Gastrocnemius medialis (tissue), 4 donors: ENCODE results near the gene IFT27. TPM values are rescaled to one million over a fixed set of nuclear protein-coding genes. Genes with fewer than 3 reads are reported as not detected.
"Not testable (repeated sequence)": the region's sequence is repeated elsewhere in the genome, so short reads cannot be mapped to it uniquely, and the experiment has no call there.

Source experiments
- ATAC-seq, 2 donors: fragments of 150-250 bp; one replicate each; pipeline ENCODE4 v1.9.1; 2016
- DNase-seq, 2 donors: peaks; one replicate each; pipeline ENCODE4 v3.0.0-alpha.2; 2019
- H3K27ac ChIP-seq, 4 donors: fragments of 200-600 bp; sonication (generic); 1 replicate in 1 of 4; 2 replicates in 3 of 4; pipeline ENCODE4 v1.5.1; 2016 to 2018; ENCODE audit warnings: mild to moderate bottlenecking in 2 of 4, moderate library complexity in 1 of 4
- H3K27me3 ChIP-seq, 3 donors: fragments of 200-600 bp; sonication (generic) in 2 of 3; 1 replicate in 1 of 3; 2 replicates in 2 of 3; pipeline versions ENCODE4 v1.5.1 to v1.6.0; 2016 to 2019; ENCODE audit warnings: mild to moderate bottlenecking in 1 of 3, moderate library complexity in 1 of 3
- H3K36me3 ChIP-seq, 2 donors: fragments of 200-600 bp; sonication (generic) in 1 of 2; one replicate each; pipeline ENCODE4 v1.5.1; 2017 to 2018
- H3K4me1 ChIP-seq, 2 donors: fragments of 200-600 bp; sonication (generic) in 1 of 2; one replicate each; pipeline ENCODE4 v1.5.1; 2016 to 2017; ENCODE audit warnings: mild to moderate bottlenecking in 2 of 2
- H3K4me3 ChIP-seq, 4 donors: fragments of 200-600 bp; sonication (generic) in 3 of 4; 1 replicate in 1 of 4; 2 replicates in 3 of 4; pipeline ENCODE4 v1.5.1; 2016 to 2019; ENCODE audit warnings: mild to moderate bottlenecking in 2 of 4
- H3K9me3 ChIP-seq, 3 donors: fragments of 200-600 bp; sonication (generic) in 2 of 3; 1 replicate in 1 of 3; 2 replicates in 2 of 3; pipeline ENCODE4 v1.5.1; 2016 to 2019
- POLR2A ChIP-seq, 2 donors: fragments of 450-650 bp; IDR thresholded peaks; one replicate each; pipeline ENCODE4 v1.6.1; 2017; ENCODE audit warnings: antibody characterized with exemption in 2 of 2, mild to moderate bottlenecking in 2 of 2, moderate library complexity in 2 of 2
- in situ Hi-C, 4 donors: fragments of 200-750 bp; cut with MboI; loops; one replicate each; pipeline versions ENCODE4 v1.15.0 to v1.8.0; 2017; ENCODE audit warnings: low sequenced_read_pairs in 4 of 4
- intact Hi-C: fragments of 100-400 bp; cut with DNase I; formaldehyde crosslinking; loops from one replicate; pipeline ENCODE4 v1.15.1; 2023; ENCODE audit warnings: low total_unique reads
- total RNA-seq, 4 donors: library from RNA; depleted of rRNA; stranded (reverse); fragments of >200 nt; gene quantifications; one replicate each; pipeline versions ENCODE4 v1.1.0 to v1.2.3, GENCODE V29; 2016
- TF ChIP-seq, protein P1 (sequence below), 5 experiments: fragments of 450-650 bp in 3 of 5; fragments of 200-600 bp in 2 of 5; sonication (generic) in 2 of 5; IDR thresholded peaks in 4 of 5; conservative IDR thresholded peaks in 1 of 5; 1 replicate in 4 of 5; 2 replicates in 1 of 5; pipeline ENCODE4 v1.5.1; 2016 to 2019; ENCODE audit warnings: antibody characterized with exemption in 5 of 5, mild to moderate bottlenecking in 3 of 5, moderate library complexity in 3 of 5

IFT27 gene
- total RNA-seq, 4 donors from 2014 or later, result 2.4 to 8.3 (median 6.7) TPM

DNA sequence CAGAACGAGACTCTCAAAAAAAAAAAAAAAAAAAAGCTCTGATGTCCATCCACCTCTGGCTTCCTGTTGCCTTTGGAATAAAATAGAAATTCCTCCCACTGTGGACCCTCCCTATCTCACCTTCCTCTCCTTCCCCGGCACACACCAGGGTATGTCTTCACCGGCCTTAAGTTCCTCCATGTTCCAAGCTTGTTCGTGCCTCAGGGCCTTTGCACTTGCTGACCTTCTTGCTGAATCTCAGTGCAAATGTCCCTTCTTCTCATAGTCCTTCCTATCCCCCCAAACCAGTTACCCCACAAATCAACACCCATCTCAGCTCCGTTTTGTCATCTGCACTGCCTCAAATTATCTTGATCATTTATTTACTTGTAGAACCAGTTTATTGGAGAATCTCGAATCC, 20.6 kb downstream of the IFT27 start:
- DNase-seq (no peak), ATAC-seq (no peak)
- H3K4me3 ChIP-seq, result no peak overlapping the region
- no peaks in the 10 kb centered on the region for H3K9me3 ChIP-seq
- no peaks in the 10 kb centered on the region for H3K4me1 ChIP-seq
- no peak for TF ChIP-seq POLR2A (IDR thresholded peaks at IDR 0.05)
- TF ChIP-seq, protein P1, sequence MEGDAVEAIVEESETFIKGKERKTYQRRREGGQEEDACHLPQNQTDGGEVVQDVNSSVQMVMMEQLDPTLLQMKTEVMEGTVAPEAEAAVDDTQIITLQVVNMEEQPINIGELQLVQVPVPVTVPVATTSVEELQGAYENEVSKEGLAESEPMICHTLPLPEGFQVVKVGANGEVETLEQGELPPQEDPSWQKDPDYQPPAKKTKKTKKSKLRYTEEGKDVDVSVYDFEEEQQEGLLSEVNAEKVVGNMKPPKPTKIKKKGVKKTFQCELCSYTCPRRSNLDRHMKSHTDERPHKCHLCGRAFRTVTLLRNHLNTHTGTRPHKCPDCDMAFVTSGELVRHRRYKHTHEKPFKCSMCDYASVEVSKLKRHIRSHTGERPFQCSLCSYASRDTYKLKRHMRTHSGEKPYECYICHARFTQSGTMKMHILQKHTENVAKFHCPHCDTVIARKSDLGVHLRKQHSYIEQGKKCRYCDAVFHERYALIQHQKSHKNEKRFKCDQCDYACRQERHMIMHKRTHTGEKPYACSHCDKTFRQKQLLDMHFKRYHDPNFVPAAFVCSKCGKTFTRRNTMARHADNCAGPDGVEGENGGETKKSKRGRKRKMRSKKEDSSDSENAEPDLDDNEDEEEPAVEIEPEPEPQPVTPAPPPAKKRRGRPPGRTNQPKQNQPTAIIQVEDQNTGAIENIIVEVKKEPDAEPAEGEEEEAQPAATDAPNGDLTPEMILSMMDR (IDR thresholded peaks at IDR 0.05 in 4 of 5, conservative IDR thresholded peaks at IDR 0.05 in 1 of 5), result no peak
- H3K27ac ChIP-seq, result no peak overlapping the region
- in situ Hi-C loops (no loop called here), intact Hi-C loops (no loop called here)
- no peaks in the 10 kb centered on the region for H3K36me3 ChIP-seq
- H3K27me3 ChIP-seq, result peaks cover 18 to 25% (median 20%) of the 10 kb centered on the region in 3 donors

DNA sequence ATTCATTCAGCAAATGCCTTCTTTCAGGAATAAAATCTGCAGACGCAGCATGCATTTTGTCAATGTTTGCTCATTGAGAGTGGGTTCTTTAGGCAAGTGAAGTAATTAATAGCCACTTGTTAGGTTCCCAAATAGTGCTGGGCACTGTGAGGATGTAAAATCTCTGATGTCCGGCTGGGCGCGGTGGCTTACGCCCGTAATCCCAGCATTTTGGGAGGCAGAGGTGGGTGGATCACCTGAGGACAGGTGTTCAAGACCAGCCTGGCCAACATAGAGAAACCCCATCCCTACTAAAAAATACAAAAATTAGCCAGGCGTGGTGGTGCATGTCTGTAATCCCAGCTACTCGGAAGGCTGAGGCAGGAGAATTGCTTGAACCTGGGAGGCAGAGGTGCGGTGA, 21.0 kb downstream of the IFT27 start:
- H3K27ac ChIP-seq, H3K36me3 ChIP-seq, H3K4me1 ChIP-seq, ATAC-seq, H3K9me3 ChIP-seq, H3K4me3 ChIP-seq, intact Hi-C loops, DNase-seq, in situ Hi-C loops: not testable (repeated sequence)
- H3K27me3 ChIP-seq, result peaks cover 18 to 25% (median 20%) of the 10 kb centered on the region in 3 donors

DNA sequence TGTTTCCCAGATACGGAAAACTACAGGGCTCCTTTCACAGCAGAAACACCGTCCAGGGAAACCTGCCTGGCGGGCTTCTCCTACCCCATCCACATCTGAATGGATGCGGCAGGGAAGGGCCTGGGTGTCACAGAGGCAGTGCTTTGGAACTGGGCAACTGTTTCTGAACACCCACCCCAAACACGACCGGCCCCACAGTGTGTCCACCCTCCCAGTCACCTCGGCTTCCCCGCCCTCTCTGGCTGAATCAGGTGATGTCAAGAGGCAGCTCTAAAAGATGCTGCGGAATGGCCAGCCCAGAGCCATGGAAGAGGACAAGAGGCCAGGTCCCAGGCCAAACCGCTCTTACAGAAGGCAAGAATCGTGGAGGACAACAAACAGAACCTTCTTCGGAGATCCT, 22.0 kb downstream of the IFT27 start:
- no peaks in the 10 kb centered on the region for H3K4me1 ChIP-seq
- H3K9me3 ChIP-seq, result no peaks in the 10 kb centered on the region
- H3K36me3 ChIP-seq, result no peaks in the 10 kb centered on the region
- peaks cover 18 to 25% (median 20%) of the 10 kb centered on the region in 3 donors for H3K27me3 ChIP-seq
- H3K4me3 ChIP-seq, result no peak overlapping the region
- TF ChIP-seq, protein P1 (IDR thresholded peaks at IDR 0.05 in 4 of 5, conservative IDR thresholded peaks at IDR 0.05 in 1 of 5), result no peak
- TF ChIP-seq POLR2A (IDR thresholded peaks at IDR 0.05), result no peak
- in situ Hi-C loops, result no loop called here
- intact Hi-C loops, result no loop called here
- no peak overlapping the region for H3K27ac ChIP-seq
- DNase-seq (no peak), ATAC-seq (no peak)

DNA sequence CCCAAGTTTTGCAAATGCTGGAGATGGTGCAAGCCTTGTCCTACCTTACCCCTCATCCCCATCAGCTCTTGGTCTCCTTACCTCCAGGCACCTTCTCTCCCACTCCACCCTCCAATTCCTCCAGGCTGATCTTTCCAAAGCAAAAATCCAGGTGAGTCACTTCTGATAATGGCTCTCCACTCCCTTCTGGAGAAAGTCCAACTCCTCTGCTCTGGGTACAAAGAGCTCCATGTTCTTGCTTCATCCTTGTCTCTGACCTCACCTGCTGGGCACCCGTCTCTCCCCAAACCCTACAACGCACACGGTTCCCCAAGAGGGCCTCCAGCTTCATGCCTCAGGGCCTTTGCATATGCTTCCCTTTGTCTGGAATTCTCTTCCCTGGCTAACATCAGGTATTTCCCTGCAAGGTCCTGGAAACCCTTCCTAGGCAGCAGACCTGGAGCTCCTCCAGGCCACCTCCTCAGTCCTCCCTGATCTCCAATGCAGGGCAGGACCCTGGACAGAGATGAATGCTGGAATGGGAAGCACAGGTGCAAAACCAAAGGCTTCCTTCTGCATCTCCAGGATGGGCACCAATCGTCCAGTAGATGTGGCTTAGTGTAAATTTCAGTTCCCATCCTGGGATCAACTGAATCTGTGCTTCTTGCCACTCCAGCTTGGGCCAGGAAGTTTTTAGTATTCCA, 22.7 kb downstream of the IFT27 start:
- DNase-seq (no peak), ATAC-seq (no peak)
- Histone ChIP-seq H3K36me3 (no peaks in the 10 kb centered on the region), H3K4me3 (no peak overlapping the region), H3K27ac (no peak overlapping the region), H3K4me1 (no peaks in the 10 kb centered on the region), H3K9me3 (no peaks in the 10 kb centered on the region), H3K27me3 (peaks cover 18 to 25% (median 20%) of the 10 kb centered on the region in 3 donors)
- intact Hi-C loops (no loop called here), in situ Hi-C loops (no loop called here)
- TF ChIP-seq POLR2A (IDR thresholded peaks at IDR 0.05), result no peak
- TF ChIP-seq, protein P1 (IDR thresholded peaks at IDR 0.05 in 4 of 5, conservative IDR thresholded peaks at IDR 0.05 in 1 of 5), result no peak

DNA sequence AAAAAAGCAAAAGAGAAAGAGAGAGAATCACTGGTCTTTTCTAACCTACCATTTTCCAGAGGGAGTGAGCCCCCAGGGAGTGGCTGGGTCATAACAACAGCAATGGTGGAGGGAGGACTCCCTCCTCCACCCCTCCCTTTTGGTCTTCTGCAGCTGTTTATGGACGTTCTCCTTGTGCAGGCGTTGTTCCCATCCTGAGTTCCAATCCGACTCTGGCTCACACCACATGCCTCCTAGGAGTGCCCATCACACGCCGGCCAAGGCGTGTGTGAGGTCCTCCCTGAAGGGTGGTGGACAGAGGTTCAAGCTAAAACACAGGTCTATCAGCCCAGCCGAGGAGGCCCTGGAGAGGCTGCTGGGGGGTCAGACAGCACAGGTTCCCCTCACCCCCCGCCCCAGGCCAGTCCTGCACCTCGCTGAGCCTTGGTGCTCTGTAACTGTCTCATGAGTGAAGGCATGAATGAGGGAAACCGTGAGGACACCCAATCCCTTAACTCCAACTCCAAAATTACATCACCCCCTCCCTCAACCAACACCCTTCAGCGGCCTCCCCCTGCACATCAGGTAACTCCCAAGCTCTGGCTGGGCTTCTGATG, 29.4 kb downstream of the IFT27 start:
- Histone ChIP-seq H3K4me3 (no peak overlapping the region), H3K4me1 (no peaks in the 10 kb centered on the region), H3K9me3 (no peaks in the 10 kb centered on the region), H3K27me3 (peaks cover 0 to 9% (median 0%) of the 10 kb centered on the region in 3 donors), H3K27ac (no peak overlapping the region), H3K36me3 (no peaks in the 10 kb centered on the region)
- TF ChIP-seq, protein P1 (IDR thresholded peaks at IDR 0.05 in 4 of 5, conservative IDR thresholded peaks at IDR 0.05 in 1 of 5), result no peak
- no peak for TF ChIP-seq POLR2A (IDR thresholded peaks at IDR 0.05)
- in situ Hi-C loops (no loop called here), intact Hi-C loops (no loop called here)
- no peak for DNase-seq
- ATAC-seq, result no peak
